CD4-positive, alpha-beta T cell treated with Interleukin-4 for 4 hours (primary cell): Measurements from ENCODE around the gene DVL2.
"Not testable (repeated sequence)": the region's sequence is repeated elsewhere in the genome, so short reads cannot be mapped to it uniquely, and the experiment has no call there.

Experiments
- DNase-seq: peaks from one replicate; pipeline ENCODE4 v3.0.0-alpha.2; 2020

DVL2 gene

GRCh38 chr17:7254511-7254910, 20.2 kb upstream of the DVL2 start:
- no peak for DNase-seq

- no peak for DNase-seq
Measured at GRCh38 chr17:7253082-7253481, 18.8 kb upstream of the DVL2 start.

GRCh38 chr17:7252176-7253043, 18.1 kb upstream of the DVL2 start, which contains the start of gene ELP5:
Gene ELP5 (plus strand): TSS chr17:7252215. CDS start chr17:7252551, 336 bp downstream.
- DNase-seq: peak; percentile 88

GRCh38 chr17:7251661-7252175, 17.4 kb upstream of the DVL2 start, which contains the start of gene CTDNEP1:
Gene CTDNEP1 (minus strand): TSS chr17:7251734. CDS start chr17:7251296, 438 bp downstream.
- DNase-seq: peak; percentile 100

GRCh38 chr17:7250695-7251627, 16.6 kb upstream of the DVL2 start:
- no peak for DNase-seq

GRCh38 chr17:7249830-7250229, 15.5 kb upstream of the DVL2 start:
- no peak for DNase-seq

GRCh38 chr17:7249214-7249613, 14.9 kb upstream of the DVL2 start:
- DNase-seq: no peak

GRCh38 chr17:7248796-7249195, 14.5 kb upstream of the DVL2 start:
- DNase-seq: no peak

- no peak for DNase-seq
Measured at GRCh38 chr17:7246779-7247178, 12.5 kb upstream of the DVL2 start.

GRCh38 chr17:7243838-7244237, 9.5 kb upstream of the DVL2 start:
- DNase-seq: not testable (repeated sequence)

- no peak for DNase-seq
Measured at GRCh38 chr17:7243453-7243729, 9.1 kb upstream of the DVL2 start.

GRCh38 chr17:7242717-7243452, 8.6 kb upstream of the DVL2 start:
- peak; percentile 94 for DNase-seq

- peak; percentile 93 for DNase-seq
Measured at GRCh38 chr17:7241783-7242716, 7.7 kb upstream of the DVL2 start, which contains the start of gene GABARAP. Gene GABARAP (minus strand): TSS chr17:7242449. CDS start chr17:7242330, 119 bp downstream.

- DNase-seq: no peak
Measured at GRCh38 chr17:7241090-7241733, 6.9 kb upstream of the DVL2 start.

GRCh38 chr17:7240375-7240774, 6.1 kb upstream of the DVL2 start:
- no peak for DNase-seq

GRCh38 chr17:7239091-7240027, 5.0 kb upstream of the DVL2 start, which contains the start of gene PHF23:
Gene PHF23 (minus strand): TSS chr17:7239457. CDS start chr17:7239279, 178 bp downstream.
- peak; percentile 100 for DNase-seq

- no peak for DNase-seq
Measured at GRCh38 chr17:7238420-7239090, 4.2 kb upstream of the DVL2 start.

GRCh38 chr17:7237761-7238419, 3.6 kb upstream of the DVL2 start:
- peak; percentile 82 for DNase-seq
